Mesenchymal stem cell (in vitro differentiated cells and primary cell): Measurements from ENCODE around the gene ABCG1.

Experiments
- DNase-seq: peaks from one replicate; pipeline ENCODE4 v3.0.0-alpha.2; 2013
- H2AFZ ChIP-seq: one replicate; pipeline ENCODE4 v1.6.1; 2013; ENCODE audit warnings: low read depth, mild to moderate bottlenecking, control low read depth, inconsistent platforms, low read length, moderate library complexity
- H2AK5ac ChIP-seq: 2 replicates; pipeline ENCODE4 v1.6.1; 2013; ENCODE audit warnings: low read length, moderate library complexity, mild to moderate bottlenecking, inconsistent platforms; ENCODE audit not compliant: severe bottlenecking
- H2BK120ac ChIP-seq: one replicate; pipeline ENCODE4 v1.6.1; 2013; ENCODE audit warnings: low read depth, mild to moderate bottlenecking, inconsistent platforms, low read length, moderate library complexity
- H2BK12ac ChIP-seq, 2 experiments: one replicate each; pipeline ENCODE4 v1.6.1; 2013; ENCODE audit warnings: inconsistent platforms in 2 of 2, low read length in 2 of 2, mild to moderate bottlenecking in 2 of 2, moderate library complexity in 2 of 2, control low read depth in 1 of 2
- H2BK15ac ChIP-seq: one replicate; pipeline ENCODE4 v1.6.1; 2013; ENCODE audit warnings: mild to moderate bottlenecking, low read depth, inconsistent platforms; ENCODE audit not compliant: poor library complexity, severe bottlenecking
- H2BK5ac ChIP-seq: 2 replicates; pipeline ENCODE4 v1.6.1; 2013; ENCODE audit warnings: low read depth, mild to moderate bottlenecking, low read length, control low read depth, inconsistent platforms; ENCODE audit not compliant: poor library complexity, severe bottlenecking
- H3K14ac ChIP-seq, 2 experiments: one replicate each; pipeline ENCODE4 v1.6.1; 2013; ENCODE audit warnings: inconsistent platforms in 2 of 2, low read length in 2 of 2, control low read depth in 1 of 2, mild to moderate bottlenecking in 1 of 2, moderate library complexity in 1 of 2
- H3K18ac ChIP-seq, 2 experiments: one replicate each; pipeline ENCODE4 v1.6.1; 2013; ENCODE audit warnings: inconsistent platforms in 2 of 2, low read length in 2 of 2, control low read depth in 1 of 2, low read depth in 1 of 2, mild to moderate bottlenecking in 1 of 2
- H3K23ac ChIP-seq, 2 experiments: one replicate each; pipeline ENCODE4 v1.6.1; 2013; ENCODE audit warnings: inconsistent platforms in 2 of 2, low read length in 2 of 2, mild to moderate bottlenecking in 2 of 2, moderate library complexity in 2 of 2, control low read depth in 1 of 2
- H3K27ac ChIP-seq: 2 replicates; pipeline ENCODE4 v1.5.1; 2013; ENCODE audit warnings: mild to moderate bottlenecking, moderate library complexity, low read length, control low read depth, inconsistent platforms; ENCODE audit not compliant: poor library complexity, severe bottlenecking
- H3K27me3 ChIP-seq, 2 experiments: 2 replicates each; pipeline versions ENCODE4 v1.6.1 to v1.7.0; 2013; ENCODE audit warnings: low read length in 2 of 2, mild to moderate bottlenecking in 2 of 2, moderate library complexity in 2 of 2, control low read depth in 1 of 2, inconsistent platforms in 1 of 2; ENCODE audit not compliant: control insufficient read depth in 1 of 2, insufficient read depth in 1 of 2
- H3K36me3 ChIP-seq, 2 experiments: 2 replicates each; pipeline versions ENCODE4 v1.6.1 to v1.7.0; 2013; ENCODE audit warnings: low read length in 2 of 2, control low read depth in 1 of 2, inconsistent platforms in 1 of 2, low read depth in 1 of 2, mild to moderate bottlenecking in 1 of 2; ENCODE audit not compliant: insufficient read depth in 2 of 2, control insufficient read depth in 1 of 2
- H3K4ac ChIP-seq, 2 experiments: one replicate each; pipeline ENCODE4 v1.6.1; 2013; ENCODE audit warnings: inconsistent platforms in 2 of 2, low read length in 2 of 2, mild to moderate bottlenecking in 2 of 2, moderate library complexity in 2 of 2, control low read depth in 1 of 2, low read depth in 1 of 2
- H3K4me1 ChIP-seq: 2 replicates; pipeline ENCODE4 v1.6.1; 2013; ENCODE audit warnings: low read depth, low read length, control low read depth; ENCODE audit not compliant: control insufficient read depth, insufficient read depth
- H3K4me2 ChIP-seq: 2 replicates; pipeline ENCODE4 v1.6.1; 2013; ENCODE audit warnings: low read length, mild to moderate bottlenecking, inconsistent platforms; ENCODE audit not compliant: poor library complexity, severe bottlenecking
- H3K4me3 ChIP-seq, 2 experiments: 2 replicates each; pipeline versions ENCODE4 v1.5.1 to v1.7.0; 2013; ENCODE audit warnings: low read length in 2 of 2, mild to moderate bottlenecking in 2 of 2, control low read depth in 1 of 2, low read depth in 1 of 2; ENCODE audit not compliant: insufficient read depth in 1 of 2
- H3K79me1 ChIP-seq: replicated peaks from 2 replicates; pipeline ENCODE4 v1.6.1; 2013; ENCODE audit warnings: mild to moderate bottlenecking, control low read depth, low read length, inconsistent platforms; ENCODE audit not compliant: poor library complexity, severe bottlenecking
- H3K9ac ChIP-seq: 2 replicates; pipeline ENCODE4 v1.7.0; 2013; ENCODE audit warnings: mild to moderate bottlenecking, low read length, moderate library complexity
- H3K9me3 ChIP-seq: 2 replicates; pipeline ENCODE4 v1.7.0; 2013; ENCODE audit warnings: mild to moderate bottlenecking, low read length; ENCODE audit not compliant: control insufficient read depth
- H4K8ac ChIP-seq: one replicate; pipeline ENCODE4 v1.6.1; 2013; ENCODE audit warnings: inconsistent platforms, mild to moderate bottlenecking, low read length, moderate library complexity
- H4K91ac ChIP-seq: one replicate; pipeline ENCODE4 v1.6.1; 2013; ENCODE audit warnings: mild to moderate bottlenecking, low read length, inconsistent platforms
- WGBS: methylation state at CpG from one replicate; pipeline ENCODE4 v1.1.7; 2013; ENCODE audit warnings: mixed read lengths; 5-methylcytosine and 5-hydroxymethylcytosine counted together

Gene ABCG1

GRCh38 chr21:42272109-42272962 is 53.4 kb downstream of the ABCG1 start:
- peaks cover 14% of the 10 kb centered on the region for H3K4me1 ChIP-seq
- peaks cover 15 to 26% of the 10 kb centered on the region in 2 experiments for H3K27me3 ChIP-seq
- H3K4ac ChIP-seq: no peak overlapping the region
- no peak overlapping the region for H4K8ac ChIP-seq
- peaks cover 0 to 2% of the 10 kb centered on the region in 2 experiments for H3K36me3 ChIP-seq
- DNase-seq: no peak
- no peak overlapping the region for H4K91ac ChIP-seq
- no peak overlapping the region for H3K14ac ChIP-seq
- H3K23ac ChIP-seq: no peak overlapping the region
- no peak overlapping the region for H3K27ac ChIP-seq
- H3K18ac ChIP-seq: no peak overlapping the region
- H2AK5ac ChIP-seq: no peak overlapping the region
- no peak overlapping the region for H2AFZ ChIP-seq
- H2BK12ac ChIP-seq: no peak overlapping the region
- H3K4me2 ChIP-seq: no peak overlapping the region
- H3K9me3 ChIP-seq: no peaks in the 10 kb centered on the region
- WGBS: 84% methylated on average over 15 of the region's 15 CpGs
- H2BK5ac ChIP-seq: no peak overlapping the region
- no peak overlapping the region for H3K9ac ChIP-seq
- no peak overlapping the region for H2BK15ac ChIP-seq
- no peak overlapping the region for H2BK120ac ChIP-seq
- no peak overlapping the region for H3K4me3 ChIP-seq
- H3K79me1 ChIP-seq: no peaks in the 10 kb centered on the region

- Histone ChIP-seq H3K14ac (no peak overlapping the region), H4K8ac (no peak overlapping the region), H3K79me1 (no peaks in the 10 kb centered on the region), H3K9ac (no peak overlapping the region), H2BK15ac (no peak overlapping the region), H3K4me2 (no peak overlapping the region), H2BK12ac (no peak overlapping the region), H2AK5ac (no peak overlapping the region), H4K91ac (no peak overlapping the region), H3K4me3 (no peak overlapping the region), H3K4me1 (peaks cover 14% of the 10 kb centered on the region), H2BK5ac (no peak overlapping the region), H3K18ac (no peak overlapping the region), H3K4ac (no peak overlapping the region), H3K9me3 (no peaks in the 10 kb centered on the region), H3K27me3 (peaks cover 15 to 29% of the 10 kb centered on the region in 2 experiments), H3K23ac (no peak overlapping the region), H3K27ac (no peak overlapping the region), H2AFZ (no peak overlapping the region), H3K36me3 (peaks cover 0 to 2% of the 10 kb centered on the region in 2 experiments), H2BK120ac (no peak overlapping the region)
- DNase-seq: no peak
- 84% methylated on average over 29 of the region's 29 CpGs for WGBS
Observed at GRCh38 chr21:42272984-42273600, 54.2 kb downstream of the ABCG1 start.

GRCh38 chr21:42276076-42276475 is 57.1 kb downstream of the ABCG1 start:
- Histone ChIP-seq H2AFZ (no peak overlapping the region), H3K4me2 (no peak overlapping the region), H3K4me1 (peaks cover 14% of the 10 kb centered on the region), H4K91ac (no peak overlapping the region), H4K8ac (no peak overlapping the region), H3K14ac (no peak overlapping the region), H3K9ac (no peak overlapping the region), H3K4ac (no peak overlapping the region), H2BK5ac (no peak overlapping the region), H3K23ac (no peak overlapping the region), H3K36me3 (peaks cover 0 to 2% of the 10 kb centered on the region in 2 experiments), H2BK15ac (no peak overlapping the region), H3K18ac (no peak overlapping the region), H3K9me3 (no peaks in the 10 kb centered on the region), H3K27me3 (peaks cover 15 to 33% of the 10 kb centered on the region in 2 experiments), H2BK120ac (no peak overlapping the region), H2AK5ac (no peak overlapping the region), H2BK12ac (no peak overlapping the region), H3K4me3 (no peak overlapping the region), H3K79me1 (no peaks in the 10 kb centered on the region), H3K27ac (no peak overlapping the region)
- 74% methylated on average over 13 of the region's 13 CpGs for WGBS
- DNase-seq: no peak

GRCh38 chr21:42276526-42277154 is 57.7 kb downstream of the ABCG1 start:
- H3K27me3 ChIP-seq: peaks cover 21 to 31% of the 10 kb centered on the region in 2 experiments
- 86% methylated on average over 17 of the region's 17 CpGs for WGBS

More at GRCh38 chr21:42276526-42277154, 57.7 kb downstream of the ABCG1 start:
- no peak overlapping the region for H4K8ac ChIP-seq
- no peak overlapping the region for H2BK5ac ChIP-seq
- H2BK15ac ChIP-seq: no peak overlapping the region
- H3K18ac ChIP-seq: no peak overlapping the region
- H3K4me2 ChIP-seq: no peak overlapping the region
- H3K4me1 ChIP-seq: peaks cover 14% of the 10 kb centered on the region
- H3K4me3 ChIP-seq: no peak overlapping the region
- no peaks in the 10 kb centered on the region for H3K9me3 ChIP-seq
- no peak overlapping the region for H3K4ac ChIP-seq
- H3K14ac ChIP-seq: no peak overlapping the region
- no peak overlapping the region for H2AK5ac ChIP-seq
- DNase-seq: no peak
- H3K79me1 ChIP-seq: no peaks in the 10 kb centered on the region
- H3K9ac ChIP-seq: no peak overlapping the region
- H3K27ac ChIP-seq: no peak overlapping the region
- no peak overlapping the region for H4K91ac ChIP-seq
- no peak overlapping the region for H2AFZ ChIP-seq
- peaks cover 0 to 2% of the 10 kb centered on the region in 2 experiments for H3K36me3 ChIP-seq
- peak overlapping the region in 1 of 2 experiments; percentile 2 for H3K23ac ChIP-seq
- H2BK12ac ChIP-seq: no peak overlapping the region
- no peak overlapping the region for H2BK120ac ChIP-seq
